HK-2 (cell line): Measurements from ENCODE around the gene SIRT3.
"Not testable (repeated sequence)": the region's sequence is repeated elsewhere in the genome, so short reads cannot be mapped to it uniquely, and the experiment has no call there.

Experiments used
- DNase-seq: peaks from one replicate; pipeline ENCODE4 v3.0.0-alpha.2; 2018; ENCODE audit not compliant: unreplicated experiment

The SIRT3 gene

GRCh38 chr11:203056-203944, 32.8 kb downstream of the SIRT3 start:
- DNase-seq = no peak

GRCh38 chr11:202490-202889, 33.7 kb downstream of the SIRT3 start:
- no peak for DNase-seq

GRCh38 chr11:201966-202365, 34.2 kb downstream of the SIRT3 start:
- DNase-seq = no peak

- no peak for DNase-seq
Measured at GRCh38 chr11:200224-201003, 35.7 kb downstream of the SIRT3 start.

GRCh38 chr11:199782-200181, 36.4 kb downstream of the SIRT3 start:
- no peak for DNase-seq

- no peak for DNase-seq
Measured at GRCh38 chr11:199004-199581, 37.0 kb downstream of the SIRT3 start.

GRCh38 chr11:198236-198806, 37.8 kb downstream of the SIRT3 start:
- no peak for DNase-seq

- no peak for DNase-seq
Measured at GRCh38 chr11:197741-198235, 38.4 kb downstream of the SIRT3 start.

GRCh38 chr11:196786-197731, 39.1 kb downstream of the SIRT3 start:
- DNase-seq = no peak

GRCh38 chr11:193481-193880, 42.7 kb downstream of the SIRT3 start:
- DNase-seq = not testable (repeated sequence)

- not testable (repeated sequence) for DNase-seq
Measured at GRCh38 chr11:192674-193128, 43.4 kb downstream of the SIRT3 start, which contains the start of gene SCGB1C1. SCGB1C1 (plus strand) TSS chr11:193078; CDS start chr11:193100, 22 bp downstream.

- not testable (repeated sequence) for DNase-seq
Measured at GRCh38 chr11:191490-192478, 44.4 kb downstream of the SIRT3 start.

GRCh38 chr11:190546-190945, 45.6 kb downstream of the SIRT3 start:
- not testable (repeated sequence) for DNase-seq

GRCh38 chr11:189843-190311, 46.3 kb downstream of the SIRT3 start:
- not testable (repeated sequence) for DNase-seq

- not testable (repeated sequence) for DNase-seq
Measured at GRCh38 chr11:189200-189783, 46.9 kb downstream of the SIRT3 start.

GRCh38 chr11:180242-180641, 55.9 kb downstream of the SIRT3 start:
- not testable (repeated sequence) for DNase-seq
